Measurements from ENCODE around the gene CLIC3. TPM values are rescaled to one million over a fixed set of nuclear protein-coding genes. Genes with fewer than 3 reads are reported as not detected.
A peak's percentile ranks its signal among the peaks of the same experiment; 100 is the strongest.

The CLIC3 gene
- polyA plus RNA-seq, 2 of the 4 experiments (the other 2 are of a cell fraction), result 0.61 to 6.4 TPM

DNA sequence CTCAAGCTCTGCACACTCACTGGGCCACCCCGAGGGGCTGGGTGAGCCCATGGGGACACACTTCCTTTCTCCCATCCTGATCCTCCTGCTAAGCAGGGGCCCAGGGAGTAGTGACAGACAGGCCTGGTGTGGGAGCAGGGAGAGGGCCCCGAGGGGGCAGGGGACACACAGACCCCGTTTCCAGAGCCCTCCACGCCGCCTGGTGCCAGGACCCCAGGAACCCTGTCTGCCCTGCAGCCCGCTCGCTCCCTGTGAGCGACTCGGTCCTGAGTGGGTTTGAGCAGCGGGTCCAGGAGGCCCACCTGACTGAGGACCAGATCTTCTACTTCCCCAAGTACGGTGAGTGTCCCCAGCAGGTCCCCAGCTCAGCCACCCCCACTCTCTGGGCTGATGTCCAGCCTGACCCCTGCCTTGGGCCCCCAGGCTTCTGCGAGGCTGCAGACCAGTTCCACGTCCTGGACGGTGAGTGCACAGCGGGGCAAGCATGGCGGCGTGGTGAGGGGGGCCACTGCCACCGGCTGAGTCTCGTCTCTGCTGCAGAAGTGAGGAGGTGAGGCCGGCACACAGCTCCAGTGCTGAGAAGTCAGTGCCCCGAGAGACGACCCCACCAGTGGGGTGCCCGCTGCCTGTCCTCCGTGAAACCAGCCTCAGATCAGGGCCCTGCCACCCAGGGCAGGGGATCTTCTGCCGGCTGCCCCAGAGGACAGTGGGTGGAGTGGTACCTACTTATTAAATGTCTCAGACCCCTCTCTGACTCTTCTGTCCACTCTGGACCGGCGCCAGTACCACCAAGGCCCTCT lies 49.9 kb downstream of the CLIC3 start:
- FAIRE-seq (no peak), ATAC-seq (no peak), DNase-seq (ENCODE audit: low read depth in 1 of 2, low spot score in 1 of 2) (no peak)
- no peaks in the 10 kb centered on the region for H3K9me3 ChIP-seq
- TF ChIP-seq HEYL (CRISPR knock-in tag; IDR thresholded peaks at IDR 0.05) (no peak), KDM5A (IDR thresholded peaks at IDR 0.05) (no peak), MAFK (IDR thresholded peaks at IDR 0.05; ENCODE audit: partially characterized antibody) (no peak), HMGXB4 (CRISPR knock-in tag; IDR thresholded peaks at IDR 0.05; ENCODE audit: borderline replicate concordance) (no peak), HOXB13 (CRISPR knock-in tag; IDR thresholded peaks at IDR 0.05; ENCODE audit: low read depth) (no peak), ZC3H11A (IDR thresholded peaks at IDR 0.05) (no peak), MAX (IDR thresholded peaks at IDR 0.05) (no peak), E2F6 (IDR thresholded peaks at IDR 0.05; ENCODE audit: borderline replicate concordance, low read depth) (no peak), ESRRA (IDR thresholded peaks at IDR 0.05; ENCODE audit: borderline replicate concordance, low read length) (no peak), RAD21 (conservative IDR thresholded peaks at IDR 0.05 in 1 of 2, IDR thresholded peaks at IDR 0.05 in 1 of 2) (no peak), ZFP36 (IDR thresholded peaks at IDR 0.05; ENCODE audit: borderline replicate concordance, partially characterized antibody) (no peak), CHD4 (IDR thresholded peaks at IDR 0.05; ENCODE audit: borderline replicate concordance) (no peak), TFCP2L1 (CRISPR knock-in tag; IDR thresholded peaks at IDR 0.05) (no peak), RCOR1 (IDR thresholded peaks at IDR 0.05; ENCODE audit: low read depth, low read length) (no peak), SMC3 (IDR thresholded peaks at IDR 0.05) (no peak)
- TF ChIP-seq, protein P1, sequence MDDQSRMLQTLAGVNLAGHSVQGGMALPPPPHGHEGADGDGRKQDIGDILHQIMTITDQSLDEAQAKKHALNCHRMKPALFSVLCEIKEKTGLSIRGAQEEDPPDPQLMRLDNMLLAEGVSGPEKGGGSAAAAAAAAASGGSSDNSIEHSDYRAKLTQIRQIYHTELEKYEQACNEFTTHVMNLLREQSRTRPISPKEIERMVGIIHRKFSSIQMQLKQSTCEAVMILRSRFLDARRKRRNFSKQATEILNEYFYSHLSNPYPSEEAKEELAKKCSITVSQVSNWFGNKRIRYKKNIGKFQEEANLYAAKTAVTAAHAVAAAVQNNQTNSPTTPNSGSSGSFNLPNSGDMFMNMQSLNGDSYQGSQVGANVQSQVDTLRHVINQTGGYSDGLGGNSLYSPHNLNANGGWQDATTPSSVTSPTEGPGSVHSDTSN (IDR thresholded peaks at IDR 0.05), result no peak
- TF ChIP-seq, protein P2, sequence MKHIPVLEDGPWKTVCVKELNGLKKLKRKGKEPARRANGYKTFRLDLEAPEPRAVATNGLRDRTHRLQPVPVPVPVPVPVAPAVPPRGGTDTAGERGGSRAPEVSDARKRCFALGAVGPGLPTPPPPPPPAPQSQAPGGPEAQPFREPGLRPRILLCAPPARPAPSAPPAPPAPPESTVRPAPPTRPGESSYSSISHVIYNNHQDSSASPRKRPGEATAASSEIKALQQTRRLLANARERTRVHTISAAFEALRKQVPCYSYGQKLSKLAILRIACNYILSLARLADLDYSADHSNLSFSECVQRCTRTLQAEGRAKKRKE (CRISPR knock-in tag; IDR thresholded peaks at IDR 0.05; ENCODE audit: low read depth), result no peak
- peaks cover 43% of the 10 kb centered on the region for H3K4me1 ChIP-seq
- H3K4me3 ChIP-seq, result no peak overlapping the region
- WGBS (ENCODE audit: missing lambda C conversion rate), result 87% methylated on average over 20 of the region's 27 CpGs
- POLR2A ChIA-PET, result no interaction called here
- CTCF ChIA-PET, result interaction anchor here (0.7 to 11.3 kb wide), 15 partner anchors 22 to 281 kb away, joined by 3 to 282 read pairs (median 9); partner anchors contain the start of genes ABCA2, CLIC3, FUT7 and NPDC1
- no peak overlapping the region for H3K4me2 ChIP-seq
- H3K27ac ChIP-seq, result peak overlapping the region in 1 of 2 experiments; percentile 98; a peak in 3 of 6 replicates

GRCh38 chr9:136945333-136946227 lies 50.8 kb downstream of the CLIC3 start:
- ATAC-seq (no peak), FAIRE-seq (no peak), DNase-seq (ENCODE audit: low read depth in 1 of 2, low spot score in 1 of 2) (no peak)
- H3K4me3 ChIP-seq, result no peak overlapping the region
- CTCF ChIA-PET, result interaction anchor here (0.5 to 11.3 kb wide), 19 partner anchors 16 to 282 kb away, joined by 3 to 282 read pairs (median 5); partner anchors contain the start of genes ABCA2, FUT7, NPDC1 and PTGDS
- 89% methylated on average over 24 of the region's 30 CpGs for WGBS (ENCODE audit: missing lambda C conversion rate)
- H3K9me3 ChIP-seq, result no peaks in the 10 kb centered on the region
- H3K4me1 ChIP-seq, result peaks cover 38% of the 10 kb centered on the region
- TF ChIP-seq SREBF2 (IDR thresholded peaks at IDR 0.05), result no peak
- peak overlapping the region; percentile 68 to 98; a peak in 4 of 6 replicates for H3K27ac ChIP-seq
- POLR2A ChIA-PET, result no interaction called here
- no peak overlapping the region; the same call in 1 of the 3 replicates for H3K4me2 ChIP-seq

Other genes with a start within 250 kb of the CLIC3 start
Only the 30 nearest of the 38 such genes appear.
- gene TMEM141, start 205.2 kb downstream of the CLIC3 start, polyA plus RNA-seq (2011; rRNA removed), result 64.5 and 78.0 TPM in 2 replicates
- gene TMEM141, start 205.2 kb downstream of the CLIC3 start, polyA plus RNA-seq (2017; fragmentation: RNase III; extraction: RNeasy Plus Mini Kit Qiagen cat#74134 plus additional on column Dnase treatment), result 69.9 to 71.0 TPM (median 70.7 TPM) in 3 replicates
- 1.4 and 1.6 TPM in 2 replicates for gene CCDC183, start 200.2 kb downstream of the CLIC3 start, polyA plus RNA-seq (2011; rRNA removed)
- gene CCDC183, start 200.2 kb downstream of the CLIC3 start, polyA plus RNA-seq (2017; fragmentation: RNase III; extraction: RNeasy Plus Mini Kit Qiagen cat#74134 plus additional on column Dnase treatment), result 0.58 to 1.1 TPM (median 0.90 TPM) in 3 replicates
- gene RABL6, start 188.6 kb downstream of the CLIC3 start, polyA plus RNA-seq (2011; rRNA removed), result 46.8 and 53.5 TPM in 2 replicates
- gene RABL6, start 188.6 kb downstream of the CLIC3 start, polyA plus RNA-seq (2017; fragmentation: RNase III; extraction: RNeasy Plus Mini Kit Qiagen cat#74134 plus additional on column Dnase treatment), result 70.3 to 72.2 TPM (median 71.4 TPM) in 3 replicates
- 0.75 and 0.76 TPM in 2 replicates for gene AJM1, start 154.1 kb downstream of the CLIC3 start, polyA plus RNA-seq (2011; rRNA removed)
- 3.0 to 3.6 TPM (median 3.2 TPM) in 3 replicates for gene AJM1, start 154.1 kb downstream of the CLIC3 start, polyA plus RNA-seq (2017; fragmentation: RNase III; extraction: RNeasy Plus Mini Kit Qiagen cat#74134 plus additional on column Dnase treatment)
- gene PHPT1, start 147.2 kb downstream of the CLIC3 start, polyA plus RNA-seq (2011; rRNA removed), result 104 and 123 TPM in 2 replicates
- gene PHPT1, start 147.2 kb downstream of the CLIC3 start, polyA plus RNA-seq (2017; fragmentation: RNase III; extraction: RNeasy Plus Mini Kit Qiagen cat#74134 plus additional on column Dnase treatment), result 234 to 261 TPM (median 239 TPM) in 3 replicates
- gene MAMDC4, start 144.2 kb downstream of the CLIC3 start, polyA plus RNA-seq (2011; rRNA removed), result 1.3 and 1.5 TPM in 2 replicates
- gene MAMDC4, start 144.2 kb downstream of the CLIC3 start, polyA plus RNA-seq (2017; fragmentation: RNase III; extraction: RNeasy Plus Mini Kit Qiagen cat#74134 plus additional on column Dnase treatment), result 7.3 to 9.1 TPM (median 7.6 TPM) in 3 replicates
- 284 and 464 TPM in 2 replicates for gene EDF1, start 130.3 kb downstream of the CLIC3 start, polyA plus RNA-seq (2011; rRNA removed)
- 472 to 560 TPM (median 477 TPM) in 3 replicates for gene EDF1, start 130.3 kb downstream of the CLIC3 start, polyA plus RNA-seq (2017; fragmentation: RNase III; extraction: RNeasy Plus Mini Kit Qiagen cat#74134 plus additional on column Dnase treatment)
- gene TRAF2, start 110.1 kb downstream of the CLIC3 start, polyA plus RNA-seq (2011; rRNA removed), result 23.8 and 24.5 TPM in 2 replicates
- gene TRAF2, start 110.1 kb downstream of the CLIC3 start, polyA plus RNA-seq (2017; fragmentation: RNase III; extraction: RNeasy Plus Mini Kit Qiagen cat#74134 plus additional on column Dnase treatment), result 36.4 to 49.4 TPM (median 39.5 TPM) in 3 replicates
- 37.3 and 37.5 TPM in 2 replicates for gene FBXW5, start 51.8 kb downstream of the CLIC3 start, polyA plus RNA-seq (2011; rRNA removed)
- 59.3 to 61.4 TPM (median 59.5 TPM) in 3 replicates for gene FBXW5, start 51.8 kb downstream of the CLIC3 start, polyA plus RNA-seq (2017; fragmentation: RNase III; extraction: RNeasy Plus Mini Kit Qiagen cat#74134 plus additional on column Dnase treatment)
- gene C8G, start 51.3 kb downstream of the CLIC3 start, polyA plus RNA-seq (2011; rRNA removed), result 0.41 and 0.45 TPM in 2 replicates
- 1.1 to 1.3 TPM (median 1.1 TPM) in 3 replicates for gene C8G, start 51.3 kb downstream of the CLIC3 start, polyA plus RNA-seq (2017; fragmentation: RNase III; extraction: RNeasy Plus Mini Kit Qiagen cat#74134 plus additional on column Dnase treatment)
- 0.74 and 1.8 TPM in 2 replicates for gene LCN12, start 44.3 kb downstream of the CLIC3 start, polyA plus RNA-seq (2011; rRNA removed)
- gene LCN12, start 44.3 kb downstream of the CLIC3 start, polyA plus RNA-seq (2017; fragmentation: RNase III; extraction: RNeasy Plus Mini Kit Qiagen cat#74134 plus additional on column Dnase treatment), result 2.8 to 3.6 TPM (median 3.0 TPM) in 3 replicates
- 0.31 and 0.33 TPM in 2 replicates for gene PTGDS, start 19.1 kb downstream of the CLIC3 start, polyA plus RNA-seq (2011; rRNA removed)
- gene PTGDS, start 19.1 kb downstream of the CLIC3 start, polyA plus RNA-seq (2017; fragmentation: RNase III; extraction: RNeasy Plus Mini Kit Qiagen cat#74134 plus additional on column Dnase treatment), result 0.18 to 0.34 TPM (median 0.26 TPM) in 3 replicates
- 0.04 and 0.19 TPM in 2 replicates for gene LCNL1, start 13.6 kb downstream of the CLIC3 start, polyA plus RNA-seq (2011; rRNA removed)
- gene LCNL1, start 13.6 kb downstream of the CLIC3 start, polyA plus RNA-seq (2017; fragmentation: RNase III; extraction: RNeasy Plus Mini Kit Qiagen cat#74134 plus additional on column Dnase treatment), result 0.05 to 0.08 TPM (median 0.08 TPM) in 3 replicates
- gene PAXX, start 4.1 kb downstream of the CLIC3 start, polyA plus RNA-seq (2011; rRNA removed), result 12.6 and 15.6 TPM in 2 replicates
- 50.7 to 57.0 TPM (median 53.2 TPM) in 3 replicates for gene PAXX, start 4.1 kb downstream of the CLIC3 start, polyA plus RNA-seq (2017; fragmentation: RNase III; extraction: RNeasy Plus Mini Kit Qiagen cat#74134 plus additional on column Dnase treatment)
- 8.3 and 10.1 TPM in 2 replicates for gene ABCA2, start 31.7 kb upstream of the CLIC3 start, polyA plus RNA-seq (2011; rRNA removed)
- gene ABCA2, start 31.7 kb upstream of the CLIC3 start, polyA plus RNA-seq (2017; fragmentation: RNase III; extraction: RNeasy Plus Mini Kit Qiagen cat#74134 plus additional on column Dnase treatment), result 23.0 to 25.6 TPM (median 24.7 TPM) in 3 replicates
- gene FUT7, start 35.5 kb upstream of the CLIC3 start, polyA plus RNA-seq (2011; rRNA removed), result not detected in 2 replicates
- 0.07 TPM in 1 of 3 replicates, not detected in the others for gene FUT7, start 35.5 kb upstream of the CLIC3 start, polyA plus RNA-seq (2017; fragmentation: RNase III; extraction: RNeasy Plus Mini Kit Qiagen cat#74134 plus additional on column Dnase treatment)
- 12.7 and 13.0 TPM in 2 replicates for gene NPDC1, start 49.6 kb upstream of the CLIC3 start, polyA plus RNA-seq (2011; rRNA removed)
- 33.2 to 40.6 TPM (median 40.2 TPM) in 3 replicates for gene NPDC1, start 49.6 kb upstream of the CLIC3 start, polyA plus RNA-seq (2017; fragmentation: RNase III; extraction: RNeasy Plus Mini Kit Qiagen cat#74134 plus additional on column Dnase treatment)
- gene ENTPD2, start 57.5 kb upstream of the CLIC3 start, polyA plus RNA-seq (2011; rRNA removed), result 0.75 and 2.3 TPM in 2 replicates
- gene ENTPD2, start 57.5 kb upstream of the CLIC3 start, polyA plus RNA-seq (2017; fragmentation: RNase III; extraction: RNeasy Plus Mini Kit Qiagen cat#74134 plus additional on column Dnase treatment), result 0.71 to 1.2 TPM (median 1.1 TPM) in 3 replicates
- gene SAPCD2, start 74.0 kb upstream of the CLIC3 start, polyA plus RNA-seq (2011; rRNA removed), result 6.5 and 6.9 TPM in 2 replicates
- 13.1 to 16.4 TPM (median 14.6 TPM) in 3 replicates for gene SAPCD2, start 74.0 kb upstream of the CLIC3 start, polyA plus RNA-seq (2017; fragmentation: RNase III; extraction: RNeasy Plus Mini Kit Qiagen cat#74134 plus additional on column Dnase treatment)
- 1.2 and 1.9 TPM in 2 replicates for gene UAP1L1, start 80.9 kb upstream of the CLIC3 start, polyA plus RNA-seq (2011; rRNA removed)
- gene UAP1L1, start 80.9 kb upstream of the CLIC3 start, polyA plus RNA-seq (2017; fragmentation: RNase III; extraction: RNeasy Plus Mini Kit Qiagen cat#74134 plus additional on column Dnase treatment), result 4.8 to 7.8 TPM (median 6.0 TPM) in 3 replicates
- gene MAN1B1, start 90.4 kb upstream of the CLIC3 start, polyA plus RNA-seq (2011; rRNA removed), result 31.7 and 47.8 TPM in 2 replicates
- gene MAN1B1, start 90.4 kb upstream of the CLIC3 start, polyA plus RNA-seq (2017; fragmentation: RNase III; extraction: RNeasy Plus Mini Kit Qiagen cat#74134 plus additional on column Dnase treatment), result 45.1 to 48.6 TPM (median 47.0 TPM) in 3 replicates
- 27.6 and 36.0 TPM in 2 replicates for gene DPP7, start 118.2 kb upstream of the CLIC3 start, polyA plus RNA-seq (2011; rRNA removed)
- 61.3 to 71.8 TPM (median 68.5 TPM) in 3 replicates for gene DPP7, start 118.2 kb upstream of the CLIC3 start, polyA plus RNA-seq (2017; fragmentation: RNase III; extraction: RNeasy Plus Mini Kit Qiagen cat#74134 plus additional on column Dnase treatment)
- 0.11 and 0.13 TPM in 2 replicates for gene GRIN1, start 142.6 kb upstream of the CLIC3 start, polyA plus RNA-seq (2011; rRNA removed)
- 0.30 to 0.51 TPM (median 0.45 TPM) in 3 replicates for gene GRIN1, start 142.6 kb upstream of the CLIC3 start, polyA plus RNA-seq (2017; fragmentation: RNase III; extraction: RNeasy Plus Mini Kit Qiagen cat#74134 plus additional on column Dnase treatment)
- 0.08 and 0.09 TPM in 2 replicates for gene LRRC26, start 173.5 kb upstream of the CLIC3 start, polyA plus RNA-seq (2011; rRNA removed)
- gene LRRC26, start 173.5 kb upstream of the CLIC3 start, polyA plus RNA-seq (2017; fragmentation: RNase III; extraction: RNeasy Plus Mini Kit Qiagen cat#74134 plus additional on column Dnase treatment), result 0.80 to 1.2 TPM (median 1.0 TPM) in 3 replicates
- not detected in 2 replicates for gene TMEM210, start 175.5 kb upstream of the CLIC3 start, polyA plus RNA-seq (2011; rRNA removed)
- not detected in 3 replicates for gene TMEM210, start 175.5 kb upstream of the CLIC3 start, polyA plus RNA-seq (2017; fragmentation: RNase III; extraction: RNeasy Plus Mini Kit Qiagen cat#74134 plus additional on column Dnase treatment)
- gene ANAPC2, start 192.0 kb upstream of the CLIC3 start, polyA plus RNA-seq (2011; rRNA removed), result 17.5 and 22.3 TPM in 2 replicates
- 35.4 to 40.7 TPM (median 39.9 TPM) in 3 replicates for gene ANAPC2, start 192.0 kb upstream of the CLIC3 start, polyA plus RNA-seq (2017; fragmentation: RNase III; extraction: RNeasy Plus Mini Kit Qiagen cat#74134 plus additional on column Dnase treatment)
- 52.6 and 54.1 TPM in 2 replicates for gene SSNA1, start 192.1 kb upstream of the CLIC3 start, polyA plus RNA-seq (2011; rRNA removed)
- gene SSNA1, start 192.1 kb upstream of the CLIC3 start, polyA plus RNA-seq (2017; fragmentation: RNase III; extraction: RNeasy Plus Mini Kit Qiagen cat#74134 plus additional on column Dnase treatment), result 89.2 to 102 TPM (median 102 TPM) in 3 replicates
- gene TPRN, start 204.2 kb upstream of the CLIC3 start, polyA plus RNA-seq (2011; rRNA removed), result 2.1 and 2.4 TPM in 2 replicates
- 5.3 to 6.5 TPM (median 6.3 TPM) in 3 replicates for gene TPRN, start 204.2 kb upstream of the CLIC3 start, polyA plus RNA-seq (2017; fragmentation: RNase III; extraction: RNeasy Plus Mini Kit Qiagen cat#74134 plus additional on column Dnase treatment)
- gene TMEM203, start 209.1 kb upstream of the CLIC3 start, polyA plus RNA-seq (2011; rRNA removed), result 47.3 and 51.8 TPM in 2 replicates
- 29.2 to 31.0 TPM (median 31.0 TPM) in 3 replicates for gene TMEM203, start 209.1 kb upstream of the CLIC3 start, polyA plus RNA-seq (2017; fragmentation: RNase III; extraction: RNeasy Plus Mini Kit Qiagen cat#74134 plus additional on column Dnase treatment)
- 5.6 and 6.4 TPM in 2 replicates for gene NDOR1, start 209.1 kb upstream of the CLIC3 start, polyA plus RNA-seq (2011; rRNA removed)
- 17.9 to 19.5 TPM (median 17.9 TPM) in 3 replicates for gene NDOR1, start 209.1 kb upstream of the CLIC3 start, polyA plus RNA-seq (2017; fragmentation: RNase III; extraction: RNeasy Plus Mini Kit Qiagen cat#74134 plus additional on column Dnase treatment)